ENCODE results near the gene SPATA2L.

SPATA2L gene

GRCh38 chr16:89742948-89743347 is 41.4 kb upstream of the SPATA2L start:
- TF ChIP-seq, protein P1, sequence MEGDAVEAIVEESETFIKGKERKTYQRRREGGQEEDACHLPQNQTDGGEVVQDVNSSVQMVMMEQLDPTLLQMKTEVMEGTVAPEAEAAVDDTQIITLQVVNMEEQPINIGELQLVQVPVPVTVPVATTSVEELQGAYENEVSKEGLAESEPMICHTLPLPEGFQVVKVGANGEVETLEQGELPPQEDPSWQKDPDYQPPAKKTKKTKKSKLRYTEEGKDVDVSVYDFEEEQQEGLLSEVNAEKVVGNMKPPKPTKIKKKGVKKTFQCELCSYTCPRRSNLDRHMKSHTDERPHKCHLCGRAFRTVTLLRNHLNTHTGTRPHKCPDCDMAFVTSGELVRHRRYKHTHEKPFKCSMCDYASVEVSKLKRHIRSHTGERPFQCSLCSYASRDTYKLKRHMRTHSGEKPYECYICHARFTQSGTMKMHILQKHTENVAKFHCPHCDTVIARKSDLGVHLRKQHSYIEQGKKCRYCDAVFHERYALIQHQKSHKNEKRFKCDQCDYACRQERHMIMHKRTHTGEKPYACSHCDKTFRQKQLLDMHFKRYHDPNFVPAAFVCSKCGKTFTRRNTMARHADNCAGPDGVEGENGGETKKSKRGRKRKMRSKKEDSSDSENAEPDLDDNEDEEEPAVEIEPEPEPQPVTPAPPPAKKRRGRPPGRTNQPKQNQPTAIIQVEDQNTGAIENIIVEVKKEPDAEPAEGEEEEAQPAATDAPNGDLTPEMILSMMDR (IDR thresholded peaks at IDR 0.05; ENCODE audit: insufficient read depth, low read depth, low read length, missing control alignments): no peak
- no peak for DNase-seq (ENCODE audit: low read depth)
- H3K4me3 ChIP-seq (ENCODE audit: low read depth, low read length): no peak overlapping the region

DNA sequence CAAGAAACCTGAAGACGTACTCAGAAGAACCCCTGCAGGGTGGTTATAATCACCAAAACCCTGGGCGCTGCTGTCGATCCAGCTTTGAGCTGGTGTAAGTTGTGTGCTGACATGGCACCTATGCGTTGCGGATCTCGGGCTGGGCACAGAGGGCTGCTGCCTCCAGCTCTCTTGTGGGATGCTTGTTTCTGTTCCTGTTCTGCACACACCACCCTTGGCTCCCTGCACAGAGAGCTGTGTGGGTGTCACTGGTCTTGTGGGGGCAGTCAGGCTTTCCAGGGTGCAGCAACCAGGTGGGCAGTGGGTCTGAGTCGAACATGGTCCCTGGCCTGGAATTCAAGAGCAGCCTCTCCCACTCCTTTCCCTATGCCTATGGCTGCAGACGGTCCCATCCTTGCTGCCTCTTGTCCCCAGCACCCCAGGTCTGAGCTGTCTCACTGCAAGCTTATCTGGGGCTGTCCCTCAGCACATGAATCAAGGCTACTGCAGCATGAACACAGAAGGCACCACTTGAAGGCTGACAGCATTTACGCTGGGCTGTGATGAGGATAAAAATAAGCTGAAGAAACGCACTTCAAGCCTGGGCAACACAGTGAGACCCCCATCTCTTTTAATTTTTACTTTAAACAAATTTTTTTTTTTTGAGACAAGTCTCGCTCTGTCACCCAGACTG is 40.0 kb upstream of the SPATA2L start:
- TF ChIP-seq, protein P1 (IDR thresholded peaks at IDR 0.05; ENCODE audit: insufficient read depth, low read depth, low read length, missing control alignments): no peak
- no peak overlapping the region for H3K4me3 ChIP-seq (ENCODE audit: low read depth, low read length)
- no peak for DNase-seq (ENCODE audit: low read depth)

- TF ChIP-seq, protein P1 (IDR thresholded peaks at IDR 0.05; ENCODE audit: insufficient read depth, low read depth, low read length, missing control alignments): no peak
- H3K4me3 ChIP-seq (ENCODE audit: low read depth, low read length): no peak overlapping the region
- DNase-seq (ENCODE audit: low read depth): no peak
Measured at GRCh38 chr16:89739383-89739782, 37.9 kb upstream of the SPATA2L start.

- no peak overlapping the region for H3K4me3 ChIP-seq (ENCODE audit: low read depth, low read length)
- TF ChIP-seq, protein P1 (IDR thresholded peaks at IDR 0.05; ENCODE audit: insufficient read depth, low read depth, low read length, missing control alignments): no peak
- DNase-seq (ENCODE audit: low read depth): no peak
Measured at GRCh38 chr16:89738538-89739317, 37.2 kb upstream of the SPATA2L start.

GRCh38 chr16:89738072-89738377 is 36.5 kb upstream of the SPATA2L start:
- H3K4me3 ChIP-seq (ENCODE audit: low read depth, low read length): no peak overlapping the region
- TF ChIP-seq, protein P1 (IDR thresholded peaks at IDR 0.05; ENCODE audit: insufficient read depth, low read depth, low read length, missing control alignments): no peak
- no peak for DNase-seq (ENCODE audit: low read depth)

- TF ChIP-seq, protein P1 (IDR thresholded peaks at IDR 0.05; ENCODE audit: insufficient read depth, low read depth, low read length, missing control alignments): no peak
- H3K4me3 ChIP-seq (ENCODE audit: low read depth, low read length): no peak overlapping the region
- DNase-seq (ENCODE audit: low read depth): no peak
Measured at GRCh38 chr16:89737341-89738071, 36.0 kb upstream of the SPATA2L start.

All from GM12865 (cell line).